Esophagus muscularis mucosa (tissue), 3 donors: ENCODE results near the gene TTC39C.

Experiments used
- POLR2A ChIP-seq: fragments of 450-650 bp; IDR thresholded peaks from one replicate; pipeline ENCODE4 v1.6.1; 2017; ENCODE audit warnings: antibody characterized with exemption, moderate library complexity, mild to moderate bottlenecking, low read depth
- TF ChIP-seq, protein P1 (sequence below), 3 experiments: fragments of 200-600 bp in 2 of 3; fragments of 450-650 bp in 1 of 3; sonication (generic) in 2 of 3; IDR thresholded peaks; one replicate each; pipeline ENCODE4 v1.5.1; 2017 to 2019; ENCODE audit warnings: antibody characterized with exemption in 3 of 3, mild to moderate bottlenecking in 2 of 3, moderate library complexity in 1 of 3

DNA sequence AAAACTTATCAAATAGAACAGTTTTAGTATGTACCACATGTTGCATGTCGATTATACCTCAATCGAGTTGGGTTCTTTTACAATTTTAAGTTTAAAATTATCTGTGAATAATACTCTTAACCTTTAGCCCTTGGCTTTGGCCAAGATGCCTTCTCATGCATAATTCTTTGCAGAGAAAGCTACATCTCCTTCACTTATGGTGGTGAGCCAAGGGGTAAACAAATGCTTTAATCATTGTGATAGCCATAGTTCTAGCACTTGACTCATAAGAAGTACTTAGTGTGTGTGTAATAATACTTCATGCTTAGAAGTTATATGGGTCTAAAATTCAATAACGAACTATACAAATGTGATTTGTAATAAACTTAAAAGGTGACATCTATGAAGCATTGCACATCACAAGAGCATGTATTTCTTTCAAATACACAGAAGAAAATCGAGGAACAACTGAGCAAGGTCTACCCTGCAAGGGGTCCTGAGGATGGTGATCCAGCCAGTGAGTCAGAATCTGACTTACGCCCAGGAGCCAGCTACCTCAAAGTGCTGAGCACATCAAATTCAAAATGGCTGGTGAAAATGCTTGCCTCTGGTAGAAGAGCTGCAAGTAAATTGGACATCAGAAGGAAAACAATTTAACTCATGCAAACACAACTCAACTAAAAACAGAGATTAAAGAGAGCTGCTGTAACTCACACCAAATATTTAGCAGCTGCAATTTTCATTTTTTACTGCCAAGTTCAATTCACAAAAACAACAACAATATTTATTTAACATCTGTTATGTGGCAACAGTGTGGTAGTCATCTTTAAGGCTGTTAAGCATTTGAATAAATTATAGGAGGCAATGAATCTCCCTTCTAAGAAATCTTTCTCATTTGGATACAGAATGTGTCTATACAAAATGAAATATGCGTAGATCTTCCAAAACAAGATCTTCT is 23.8 kb upstream of the TTC39C start:
- TF ChIP-seq, protein P1, sequence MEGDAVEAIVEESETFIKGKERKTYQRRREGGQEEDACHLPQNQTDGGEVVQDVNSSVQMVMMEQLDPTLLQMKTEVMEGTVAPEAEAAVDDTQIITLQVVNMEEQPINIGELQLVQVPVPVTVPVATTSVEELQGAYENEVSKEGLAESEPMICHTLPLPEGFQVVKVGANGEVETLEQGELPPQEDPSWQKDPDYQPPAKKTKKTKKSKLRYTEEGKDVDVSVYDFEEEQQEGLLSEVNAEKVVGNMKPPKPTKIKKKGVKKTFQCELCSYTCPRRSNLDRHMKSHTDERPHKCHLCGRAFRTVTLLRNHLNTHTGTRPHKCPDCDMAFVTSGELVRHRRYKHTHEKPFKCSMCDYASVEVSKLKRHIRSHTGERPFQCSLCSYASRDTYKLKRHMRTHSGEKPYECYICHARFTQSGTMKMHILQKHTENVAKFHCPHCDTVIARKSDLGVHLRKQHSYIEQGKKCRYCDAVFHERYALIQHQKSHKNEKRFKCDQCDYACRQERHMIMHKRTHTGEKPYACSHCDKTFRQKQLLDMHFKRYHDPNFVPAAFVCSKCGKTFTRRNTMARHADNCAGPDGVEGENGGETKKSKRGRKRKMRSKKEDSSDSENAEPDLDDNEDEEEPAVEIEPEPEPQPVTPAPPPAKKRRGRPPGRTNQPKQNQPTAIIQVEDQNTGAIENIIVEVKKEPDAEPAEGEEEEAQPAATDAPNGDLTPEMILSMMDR (IDR thresholded peaks at IDR 0.05) = no peak
- no peak for TF ChIP-seq POLR2A
